HG03558 (cell line): ENCODE results near the gene MED12L.
"Not testable (repeated sequence)": the region's sequence is repeated elsewhere in the genome, so short reads cannot be mapped to it uniquely, and the experiment has no call there.

Experiments used
- ATAC-seq: cut with Tn5 transposase; IDR thresholded peaks from one replicate; pipeline ENCODE4 v1.9.1; 2021; ENCODE audit warnings: moderate number of reproducible peaks; ENCODE audit not compliant: unreplicated experiment; ENCODE audit errors: extremely low read depth

MED12L gene

DNA sequence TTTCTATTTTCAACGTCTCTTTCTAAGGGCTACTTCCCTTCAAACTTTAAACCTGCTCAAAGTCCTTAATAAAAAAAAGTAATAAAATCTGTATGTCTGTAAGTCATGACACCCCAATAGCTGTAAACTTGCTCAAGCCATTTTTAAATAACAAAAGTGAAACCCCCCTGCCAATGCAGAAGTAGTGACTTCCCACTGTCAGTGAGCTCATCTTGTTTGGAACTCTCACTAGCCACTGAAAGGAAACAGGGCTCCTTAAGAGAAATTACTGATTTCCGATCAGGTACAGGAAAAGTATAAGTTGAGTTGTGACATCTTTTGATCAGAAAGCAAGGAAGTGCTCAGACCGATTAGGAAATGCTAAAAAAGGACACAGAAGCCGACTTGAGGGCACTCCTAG lies 145.2 kb downstream of the MED12L start:
- ATAC-seq, result peak; percentile 38

GRCh38 chr3:151232403-151232802 lies 146.9 kb downstream of the MED12L start:
- not testable (repeated sequence) for ATAC-seq

GRCh38 chr3:151232991-151233390 lies 147.5 kb downstream of the MED12L start:
- no peak for ATAC-seq

GRCh38 chr3:151234825-151235224 lies 149.4 kb downstream of the MED12L start:
- ATAC-seq, result no peak

GRCh38 chr3:151236316-151236715 lies 150.9 kb downstream of the MED12L start:
- no peak for ATAC-seq

DNA sequence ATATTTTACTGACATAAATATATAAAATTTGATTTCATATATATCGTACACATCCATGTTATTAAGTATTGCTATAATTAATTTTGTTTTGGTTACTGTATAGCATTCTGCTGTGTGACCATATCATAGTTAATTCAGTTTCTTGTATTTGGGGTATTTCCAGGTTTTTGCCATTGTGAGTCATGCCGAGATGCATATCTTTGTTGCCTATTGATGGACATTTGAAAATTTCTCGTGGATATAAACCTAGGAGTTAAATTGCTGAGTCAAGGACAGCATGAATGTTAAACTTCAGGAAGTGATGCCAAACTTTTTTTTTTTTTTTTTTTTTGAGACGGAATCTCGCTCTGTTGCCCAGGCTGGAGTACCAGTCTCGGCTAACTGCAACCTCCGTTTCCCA lies 151.3 kb downstream of the MED12L start:
- no peak for ATAC-seq

DNA sequence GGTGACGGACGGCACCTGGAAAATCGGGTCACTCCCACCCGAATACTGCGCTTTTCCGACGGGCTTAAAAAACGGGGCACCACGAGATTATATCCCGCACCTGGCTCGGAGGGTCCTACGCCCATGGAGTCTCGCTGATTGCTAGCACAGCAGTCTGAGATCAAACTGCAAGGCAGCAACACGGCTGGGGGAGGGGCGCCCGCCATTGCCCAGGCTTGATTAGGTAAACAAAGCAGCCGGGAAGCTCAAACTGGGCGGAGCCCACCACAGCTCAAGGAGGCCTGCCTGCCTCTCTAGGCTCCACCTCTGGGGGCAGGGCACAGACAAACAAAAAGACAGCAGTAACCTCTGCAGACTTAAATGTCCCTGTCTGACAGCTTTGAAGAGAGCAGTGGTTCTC lies 156.5 kb downstream of the MED12L start:
- not testable (repeated sequence) for ATAC-seq

GRCh38 chr3:151248772-151249337 lies 163.4 kb downstream of the MED12L start:
- ATAC-seq, result no peak

DNA sequence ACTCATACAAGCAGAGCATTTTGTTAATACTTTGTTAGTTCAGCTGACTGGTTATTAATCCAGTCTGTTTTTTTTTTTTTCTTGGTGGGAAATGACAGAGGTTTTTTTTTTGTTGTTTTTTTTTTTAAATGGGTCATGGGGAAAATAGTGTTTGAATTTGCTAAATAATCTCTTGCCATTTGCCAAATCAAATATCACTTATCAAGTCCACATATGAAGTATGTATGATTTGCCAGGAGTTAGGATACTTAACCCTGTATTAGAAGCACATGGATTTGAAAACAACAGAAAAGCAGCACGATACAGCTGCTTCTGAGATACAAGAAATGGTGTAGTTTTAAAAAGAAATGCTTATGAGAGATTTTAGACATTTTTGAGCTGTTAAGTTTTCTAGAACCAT lies 171.3 kb downstream of the MED12L start:
- ATAC-seq, result no peak

DNA sequence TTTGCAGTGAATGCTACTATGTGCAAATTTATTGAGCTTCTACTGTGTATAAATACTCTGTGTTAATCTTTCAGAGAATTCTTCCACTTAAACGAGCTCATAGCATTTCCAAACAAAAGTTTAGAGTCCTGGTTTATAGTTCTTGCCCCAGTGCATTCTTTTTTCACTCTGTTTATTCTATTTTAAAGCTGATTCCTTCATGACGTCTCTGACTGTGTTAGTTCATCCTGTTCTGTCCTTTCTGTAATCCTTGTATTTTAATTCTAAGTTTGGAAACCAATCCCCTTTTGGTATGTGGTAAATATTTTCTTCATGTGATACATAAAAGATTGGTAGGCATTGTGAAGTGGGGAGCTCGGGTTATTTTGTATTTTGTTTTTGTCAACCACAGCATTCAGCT lies 174.2 kb downstream of the MED12L start:
- no peak for ATAC-seq

DNA sequence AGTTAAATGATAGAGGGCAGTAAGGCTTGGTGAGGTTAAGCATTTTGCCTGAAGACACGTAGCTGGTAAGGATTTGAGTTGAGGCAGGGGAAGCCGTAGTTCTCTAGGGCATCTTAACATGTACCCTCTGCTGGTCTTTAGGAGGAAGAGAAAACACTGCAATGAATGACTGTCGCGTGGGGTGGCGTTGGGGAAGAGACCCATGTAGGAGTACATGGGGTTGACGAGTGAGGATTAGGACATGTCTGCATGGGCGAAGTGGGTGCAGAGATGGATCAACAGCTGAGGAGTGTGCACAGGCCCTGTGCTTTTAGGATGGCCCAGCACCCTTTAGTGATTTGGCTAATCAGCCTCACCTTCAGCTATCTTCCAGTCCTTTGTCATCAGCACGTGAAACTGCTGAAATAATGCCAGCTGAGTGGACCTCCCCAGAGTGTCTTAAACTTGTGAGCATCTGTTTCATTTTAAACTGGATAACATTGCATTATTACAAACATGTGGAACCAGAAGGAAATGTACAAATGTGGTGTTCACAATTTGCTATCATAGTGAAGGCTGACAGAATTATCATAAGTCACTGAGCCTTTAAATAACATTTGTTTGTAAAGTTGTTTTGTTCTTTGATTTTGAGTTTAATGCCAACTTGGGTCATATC lies 177.5 kb downstream of the MED12L start:
- no peak for ATAC-seq

DNA sequence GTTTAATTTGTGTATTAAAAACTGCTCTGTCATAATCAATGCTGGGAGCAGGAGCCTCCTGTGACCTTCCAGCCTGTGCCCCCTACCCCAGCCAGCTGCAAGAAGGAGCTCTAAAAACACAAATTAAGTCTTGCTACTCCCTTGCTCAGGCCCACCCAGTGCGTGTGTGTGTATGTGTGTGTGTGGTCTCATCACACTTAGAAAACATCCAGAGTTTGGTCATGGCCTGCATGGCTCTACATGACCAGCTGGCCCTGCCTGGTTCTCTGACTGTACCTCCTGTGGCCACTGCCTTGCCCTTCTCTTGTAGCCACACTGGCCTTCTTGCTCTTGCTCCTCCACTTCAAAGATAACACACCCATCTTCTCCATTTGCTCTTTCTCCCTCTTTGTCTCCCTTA lies 179.1 kb downstream of the MED12L start:
- no peak for ATAC-seq

- ATAC-seq, result no peak
Measured at GRCh38 chr3:151265166-151265565, 179.7 kb downstream of the MED12L start.

DNA sequence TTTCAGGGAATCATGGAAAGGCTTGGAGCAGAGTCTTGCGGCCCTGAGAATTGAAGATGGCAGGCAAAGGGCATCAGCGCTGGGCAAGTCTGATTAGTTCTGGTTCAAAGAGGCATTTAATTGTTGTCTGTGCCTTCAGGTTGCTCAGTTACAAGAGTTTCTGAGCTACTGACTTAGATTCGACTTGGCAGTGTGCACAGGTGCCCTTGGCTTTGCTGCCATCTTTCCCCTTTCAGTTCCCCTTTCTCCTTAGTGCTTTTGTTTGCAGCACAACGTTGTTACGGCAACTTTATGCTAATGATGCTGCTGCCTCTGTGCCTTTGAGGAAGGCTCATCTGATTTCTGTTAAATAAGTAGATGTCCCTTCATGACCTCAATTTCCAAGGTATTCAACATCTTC lies 180.4 kb downstream of the MED12L start:
- peak; percentile 93 for ATAC-seq

DNA sequence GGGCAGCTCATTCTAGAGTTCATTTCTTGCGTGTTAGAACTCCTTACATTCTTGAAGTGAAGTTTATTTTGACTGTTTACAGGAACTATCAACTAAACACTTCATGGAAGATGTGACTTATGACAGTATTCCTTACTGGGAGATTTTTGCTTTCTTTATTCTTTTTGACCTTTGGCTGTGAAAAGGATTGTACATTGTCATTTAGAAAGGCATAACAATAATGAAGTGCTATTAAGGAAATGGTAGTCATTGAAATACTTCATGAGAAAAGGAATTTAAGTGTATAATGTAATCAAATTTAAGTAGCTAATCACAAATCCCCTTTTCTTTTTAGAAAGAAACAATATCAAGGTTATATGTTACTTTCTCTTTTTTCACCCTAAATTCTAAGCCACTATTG lies 181.6 kb downstream of the MED12L start:
- ATAC-seq, result no peak

DNA sequence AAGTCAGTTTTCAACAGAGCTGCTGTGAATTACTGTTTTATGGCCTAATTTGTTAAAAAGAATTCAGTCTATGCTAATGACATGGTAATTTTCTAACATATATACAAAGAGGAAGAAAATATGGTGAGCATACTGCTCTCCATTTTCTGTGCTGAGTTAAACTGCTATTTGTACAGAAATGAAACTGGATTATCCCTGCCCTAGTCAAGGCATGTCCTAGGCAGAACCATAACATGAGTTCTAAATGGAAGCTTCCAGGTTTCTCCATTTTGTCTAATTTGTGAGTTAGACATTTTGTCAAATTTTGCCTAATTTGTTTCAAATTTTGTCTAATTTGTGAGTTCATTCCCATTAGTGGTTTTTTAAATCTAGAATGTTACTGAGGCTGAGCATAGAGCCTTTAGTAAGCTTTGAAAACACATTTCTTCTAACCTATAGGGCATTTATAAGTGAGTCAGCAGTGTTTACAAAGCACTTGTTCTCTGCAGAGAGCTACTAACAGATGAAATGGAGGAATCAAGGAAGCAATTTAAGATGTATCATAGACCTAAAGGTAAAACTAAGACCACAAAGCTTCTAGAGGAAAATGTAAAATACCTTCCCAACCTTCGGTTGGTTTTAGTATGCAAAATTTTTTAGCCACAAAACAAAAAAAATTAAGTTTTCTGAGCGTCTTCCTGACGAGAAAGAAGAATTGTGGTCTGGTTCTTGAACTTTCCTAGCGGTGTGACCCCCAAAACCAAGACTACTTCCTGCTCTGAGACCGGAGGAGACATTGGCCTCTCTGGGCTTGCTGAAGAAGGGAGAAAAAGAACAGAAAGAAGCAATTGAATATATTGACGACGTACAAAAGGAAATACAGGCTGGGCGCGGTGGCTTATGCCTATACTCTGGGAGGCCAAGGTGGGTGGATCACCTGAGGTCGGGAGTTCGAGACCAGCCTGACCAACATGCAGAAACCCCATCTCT lies 183.1 kb downstream of the MED12L start:
- ATAC-seq, result peak; percentile 28

DNA sequence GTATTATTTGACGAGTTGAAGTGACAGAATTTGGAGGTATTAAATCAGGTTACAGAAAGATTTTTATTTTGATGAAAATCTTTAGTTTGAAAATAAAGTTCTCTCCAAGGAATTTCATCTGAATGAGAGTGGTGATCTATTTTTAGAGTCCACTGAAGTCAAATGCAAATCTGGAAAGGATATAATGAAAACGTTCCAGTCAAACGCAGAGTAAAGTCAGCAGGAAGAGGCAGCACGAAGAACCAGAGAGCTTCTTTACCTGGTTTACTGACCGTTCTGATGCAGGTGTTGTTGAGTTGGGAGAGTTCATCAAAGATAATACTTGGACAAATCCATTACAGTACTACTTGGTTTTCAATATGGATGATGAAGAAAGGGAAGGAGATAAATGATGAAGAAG lies 184.2 kb downstream of the MED12L start:
- ATAC-seq, result no peak

DNA sequence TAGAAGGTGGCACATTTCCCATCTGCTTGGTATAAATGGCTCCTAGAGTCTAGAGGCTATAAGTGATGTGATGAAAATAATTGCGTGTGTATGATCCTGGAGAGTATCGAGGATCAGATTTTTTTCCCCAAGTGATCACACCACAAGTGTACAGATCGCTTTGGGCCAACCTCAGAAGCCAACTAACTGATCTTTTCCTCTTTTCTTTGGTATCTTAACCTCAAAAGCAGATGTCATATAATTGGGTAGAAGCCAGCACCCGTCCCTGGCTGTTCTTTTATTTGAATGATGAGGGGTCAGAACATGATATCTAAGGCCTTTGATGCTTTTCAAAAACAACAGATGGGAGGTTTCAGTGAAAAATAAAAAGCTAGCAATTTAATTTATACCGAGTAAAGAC lies 189.6 kb downstream of the MED12L start:
- ATAC-seq, result no peak

DNA sequence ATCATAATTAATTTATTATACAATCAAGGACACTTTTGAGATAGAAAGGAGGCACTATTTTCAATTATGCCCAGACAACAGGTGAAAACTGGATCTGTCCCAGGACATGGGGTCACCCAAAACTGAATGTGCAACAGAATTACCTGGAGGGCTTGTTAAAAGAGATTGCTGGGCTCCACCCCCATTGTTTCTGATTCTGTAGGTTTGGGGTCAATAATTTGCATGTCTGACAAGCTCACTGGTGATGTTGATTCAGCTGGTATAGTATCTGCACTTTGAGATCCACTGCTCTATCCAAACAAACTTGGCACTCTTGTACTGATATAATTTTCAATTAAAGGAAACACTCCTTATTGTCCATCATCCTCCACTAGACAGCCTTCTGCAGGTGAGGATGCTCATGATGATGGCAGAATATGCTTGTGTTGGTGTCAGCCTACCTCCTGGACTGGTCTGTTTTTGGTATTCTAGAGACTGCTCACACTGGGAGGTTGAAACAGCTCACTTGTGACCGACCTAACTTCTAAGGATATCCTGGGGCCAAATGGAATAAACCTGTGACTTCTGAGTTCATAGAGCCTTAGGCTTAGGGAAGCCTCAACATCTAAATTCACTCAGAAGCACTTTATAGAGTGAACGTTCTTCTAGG lies 190.7 kb downstream of the MED12L start:
- no peak for ATAC-seq

GRCh38 chr3:151276687-151277042 lies 191.2 kb downstream of the MED12L start:
- peak; percentile 35 for ATAC-seq

DNA sequence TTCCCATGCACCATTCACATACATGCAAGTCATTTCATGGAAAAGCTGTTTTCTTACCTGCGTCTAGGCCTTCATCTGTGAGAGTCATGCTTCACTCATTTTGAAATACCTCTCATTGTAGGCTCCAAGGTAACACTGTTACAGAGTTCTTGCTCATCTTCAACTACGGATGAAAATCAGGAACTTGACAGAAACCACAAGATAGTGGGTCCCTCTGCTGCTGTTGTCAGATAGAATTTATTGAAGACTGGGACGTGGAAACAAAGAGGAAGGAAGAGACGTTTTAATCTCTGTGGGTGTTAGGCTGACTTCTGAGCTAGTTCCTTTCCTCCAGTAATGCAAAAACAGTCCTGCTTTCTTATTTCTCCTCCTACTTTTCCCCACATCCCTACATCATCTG lies 192.8 kb downstream of the MED12L start, which contains the start of gene P2RY14:
TSS of gene P2RY14 (minus strand) at position 313 of the 400 bp plus-strand sequence. CDS start 64,226 bp downstream, outside the sequence.
- ATAC-seq, result no peak
